ENCODE measurements around the gene DIAPH3.

The DIAPH3 gene

DNA sequence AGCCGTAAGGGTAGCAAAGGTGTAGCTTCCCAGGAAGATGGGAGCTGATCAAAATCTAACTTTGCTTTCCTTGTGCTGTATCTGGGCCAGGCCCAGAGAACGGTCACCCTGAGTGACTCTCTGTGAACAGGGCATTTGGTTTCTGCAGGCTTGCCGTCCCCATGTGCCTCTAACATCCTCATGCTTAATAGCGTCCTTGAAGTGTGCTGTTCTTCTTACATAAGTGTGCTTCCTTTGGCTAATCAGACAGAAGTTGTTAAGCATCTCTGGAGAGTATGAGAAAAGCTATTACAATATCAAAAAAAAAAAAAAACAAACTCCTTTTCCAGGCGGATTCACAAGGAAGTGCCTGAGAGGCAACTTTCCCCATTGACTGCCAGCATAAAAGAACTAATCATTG lies 503.7 kb downstream of the DIAPH3 start:
- WGBS, 2 donors (ENCODE audit: extremely low coverage in 2 of 2, insufficient read length in 2 of 2, insufficient replicate concordance in 1 of 2) = no CpG with 5 or more reads among the region's 5 CpGs
- Histone ChIP-seq H3K18ac (ENCODE audit: low read length) (no peak overlapping the region), H2BK5ac (ENCODE audit: low read length) (no peak overlapping the region), H3K14ac (ENCODE audit: low read length) (no peak overlapping the region), H3K4me2 (ENCODE audit: insufficient read depth, low read length, poor library complexity, severe bottlenecking) (no peak overlapping the region), H2AK5ac (ENCODE audit: low read depth, low read length) (no peak overlapping the region), H4K8ac (ENCODE audit: low read depth, low read length) (no peak overlapping the region), H3K9me3 (replicated peaks in 1 of 2; ENCODE audit: control insufficient read depth in 2 of 2, insufficient read depth in 1 of 2, low read depth in 1 of 2, low read length in 2 of 2) (peaks cover 0 to 5% of the 10 kb centered on the region in 2 donors), H3K4me1 (ENCODE audit: control insufficient read depth in 2 of 2, insufficient read depth in 1 of 2, low read depth in 1 of 2, low read length in 2 of 2) (peaks cover 0 to 8% of the 10 kb centered on the region in 2 donors), H2BK12ac (ENCODE audit: low read length) (no peak overlapping the region), H3K36me3 (replicated peaks in 1 of 2; ENCODE audit: control insufficient read depth in 2 of 2, insufficient read depth in 2 of 2, low read length in 2 of 2) (peaks cover 2 to 6% of the 10 kb centered on the region in 2 donors), H2BK120ac (ENCODE audit: low read depth, low read length) (no peak overlapping the region), H3K4me3 (ENCODE audit: low read length in 2 of 2) (no peak overlapping the region), H4K91ac (ENCODE audit: low read depth, low read length, poor library complexity) (no peak overlapping the region), H3K27ac (replicated peaks; ENCODE audit: low read length) (no peak overlapping the region), H3K9ac (ENCODE audit: low read depth, low read length, poor library complexity) (no peak overlapping the region), H2BK15ac (ENCODE audit: low read length) (no peak overlapping the region), H3K23ac (ENCODE audit: low read depth, low read length, poor library complexity) (no peak overlapping the region), H2AFZ (ENCODE audit: low read length) (no peak overlapping the region), H3K79me1 (ENCODE audit: low read depth, low read length) (no peaks in the 10 kb centered on the region), H3K27me3 (ENCODE audit: control insufficient read depth in 3 of 3, insufficient read depth in 3 of 3, low read depth in 1 of 3, low read length in 3 of 3) (no peaks in the 10 kb centered on the region), H3K4ac (ENCODE audit: low read length) (no peak overlapping the region)
- DNase-seq (ENCODE audit: low spot score) = no peak

GRCh38 chr13:59658738-59659330 lies 504.9 kb downstream of the DIAPH3 start:
- Histone ChIP-seq H3K27me3 (ENCODE audit: control insufficient read depth in 3 of 3, insufficient read depth in 3 of 3, low read depth in 1 of 3, low read length in 3 of 3) (no peaks in the 10 kb centered on the region), H3K79me1 (ENCODE audit: low read depth, low read length) (no peaks in the 10 kb centered on the region), H2BK120ac (ENCODE audit: low read depth, low read length) (no peak overlapping the region), H3K4me3 (ENCODE audit: low read length in 2 of 2) (no peak overlapping the region), H4K91ac (ENCODE audit: low read depth, low read length, poor library complexity) (no peak overlapping the region), H3K27ac (replicated peaks; ENCODE audit: low read length) (no peak overlapping the region), H2BK12ac (ENCODE audit: low read length) (no peak overlapping the region), H2BK5ac (ENCODE audit: low read length) (no peak overlapping the region), H2AK5ac (ENCODE audit: low read depth, low read length) (peak overlapping the region; percentile 30), H2AFZ (ENCODE audit: low read length) (no peak overlapping the region), H3K4me2 (ENCODE audit: insufficient read depth, low read length, poor library complexity, severe bottlenecking) (no peak overlapping the region), H4K8ac (ENCODE audit: low read depth, low read length) (no peak overlapping the region), H3K14ac (ENCODE audit: low read length) (no peak overlapping the region), H3K9me3 (replicated peaks in 1 of 2; ENCODE audit: control insufficient read depth in 2 of 2, insufficient read depth in 1 of 2, low read depth in 1 of 2, low read length in 2 of 2) (peaks cover 0 to 4% of the 10 kb centered on the region in 2 donors), H2BK15ac (ENCODE audit: low read length) (no peak overlapping the region), H3K23ac (ENCODE audit: low read depth, low read length, poor library complexity) (no peak overlapping the region), H3K9ac (ENCODE audit: low read depth, low read length, poor library complexity) (no peak overlapping the region), H3K36me3 (replicated peaks in 1 of 2; ENCODE audit: control insufficient read depth in 2 of 2, insufficient read depth in 2 of 2, low read length in 2 of 2) (peaks cover 0 to 1% of the 10 kb centered on the region in 2 donors), H3K4me1 (ENCODE audit: control insufficient read depth in 2 of 2, insufficient read depth in 1 of 2, low read depth in 1 of 2, low read length in 2 of 2) (peaks cover 0 to 8% of the 10 kb centered on the region in 2 donors), H3K4ac (ENCODE audit: low read length) (no peak overlapping the region), H3K18ac (ENCODE audit: low read length) (no peak overlapping the region)
- WGBS, 2 donors (ENCODE audit: extremely low coverage in 2 of 2, insufficient read length in 2 of 2, insufficient replicate concordance in 1 of 2) = no CpG with 5 or more reads among the region's 6 CpGs
- DNase-seq (ENCODE audit: low spot score) = no peak

DNA sequence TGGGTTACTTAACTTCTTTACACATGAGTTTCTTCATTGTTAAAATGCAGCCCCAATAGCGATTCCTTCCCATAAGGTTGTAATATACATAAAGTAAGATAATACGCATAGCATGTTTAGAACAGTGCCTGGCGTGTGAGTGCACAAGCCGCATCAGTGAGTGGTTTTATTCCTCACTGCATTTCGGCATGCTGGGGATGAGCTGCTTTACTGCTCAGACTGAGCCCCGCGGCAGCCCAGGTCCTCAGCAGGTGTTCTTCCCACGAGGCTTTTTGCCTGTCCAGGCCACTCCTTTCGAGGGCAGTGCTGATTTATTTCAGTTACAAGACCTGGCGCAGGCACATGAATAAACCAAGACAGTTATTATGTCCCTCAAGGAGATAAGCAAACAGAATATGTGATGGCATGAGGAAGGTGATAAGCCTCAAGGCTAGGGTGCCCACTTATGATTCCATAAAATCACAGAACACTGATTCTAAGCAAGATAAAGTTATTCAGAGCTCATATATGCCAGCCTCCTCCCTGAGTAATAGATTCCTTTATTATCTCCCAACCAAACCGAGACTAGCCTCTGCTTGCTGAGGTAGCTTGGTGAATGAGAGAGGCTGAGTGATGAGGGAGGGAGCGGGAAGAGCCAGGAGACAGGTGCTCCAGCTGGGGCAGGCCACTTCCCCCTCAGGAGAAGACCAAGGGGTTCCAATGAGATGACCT lies 505.5 kb downstream of the DIAPH3 start:
- Histone ChIP-seq H3K4ac (ENCODE audit: low read length) (no peak overlapping the region), H3K27ac (replicated peaks; ENCODE audit: low read length) (no peak overlapping the region), H3K27me3 (ENCODE audit: control insufficient read depth in 3 of 3, insufficient read depth in 3 of 3, low read depth in 1 of 3, low read length in 3 of 3) (no peaks in the 10 kb centered on the region), H2AFZ (ENCODE audit: low read length) (no peak overlapping the region), H2BK15ac (ENCODE audit: low read length) (no peak overlapping the region), H2BK5ac (ENCODE audit: low read length) (no peak overlapping the region), H3K4me1 (ENCODE audit: control insufficient read depth in 2 of 2, insufficient read depth in 1 of 2, low read depth in 1 of 2, low read length in 2 of 2) (peaks cover 0 to 8% of the 10 kb centered on the region in 2 donors), H3K23ac (ENCODE audit: low read depth, low read length, poor library complexity) (no peak overlapping the region), H3K79me1 (ENCODE audit: low read depth, low read length) (no peaks in the 10 kb centered on the region), H2AK5ac (ENCODE audit: low read depth, low read length) (no peak overlapping the region), H2BK12ac (ENCODE audit: low read length) (no peak overlapping the region), H3K4me2 (ENCODE audit: insufficient read depth, low read length, poor library complexity, severe bottlenecking) (no peak overlapping the region), H3K9me3 (replicated peaks in 1 of 2; ENCODE audit: control insufficient read depth in 2 of 2, insufficient read depth in 1 of 2, low read depth in 1 of 2, low read length in 2 of 2) (no peaks in the 10 kb centered on the region), H4K8ac (ENCODE audit: low read depth, low read length) (no peak overlapping the region), H4K91ac (ENCODE audit: low read depth, low read length, poor library complexity) (no peak overlapping the region), H3K9ac (ENCODE audit: low read depth, low read length, poor library complexity) (no peak overlapping the region), H2BK120ac (ENCODE audit: low read depth, low read length) (no peak overlapping the region), H3K14ac (ENCODE audit: low read length) (no peak overlapping the region), H3K4me3 (ENCODE audit: low read length in 2 of 2) (no peak overlapping the region), H3K36me3 (replicated peaks in 1 of 2; ENCODE audit: control insufficient read depth in 2 of 2, insufficient read depth in 2 of 2, low read length in 2 of 2) (no peaks in the 10 kb centered on the region), H3K18ac (ENCODE audit: low read length) (no peak overlapping the region)
- DNase-seq (ENCODE audit: low spot score) = no peak
- no CpG with 5 or more reads among the region's 12 CpGs for WGBS, 2 donors (ENCODE audit: extremely low coverage in 2 of 2, insufficient read length in 2 of 2, insufficient replicate concordance in 1 of 2)

GRCh38 chr13:59653916-59654315 lies 509.8 kb downstream of the DIAPH3 start:
- H2AK5ac ChIP-seq (ENCODE audit: low read depth, low read length) = no peak overlapping the region
- no peak overlapping the region for H2BK12ac ChIP-seq (ENCODE audit: low read length)
- no peaks in the 10 kb centered on the region for H3K79me1 ChIP-seq (ENCODE audit: low read depth, low read length)
- H3K4me2 ChIP-seq (ENCODE audit: insufficient read depth, low read length, poor library complexity, severe bottlenecking) = no peak overlapping the region
- H3K9me3 ChIP-seq (replicated peaks in 1 of 2; ENCODE audit: control insufficient read depth in 2 of 2, insufficient read depth in 1 of 2, low read depth in 1 of 2, low read length in 2 of 2) = peaks cover 0 to 1% of the 10 kb centered on the region in 2 donors
- no peak overlapping the region for H4K8ac ChIP-seq (ENCODE audit: low read depth, low read length)
- no peak overlapping the region for H3K18ac ChIP-seq (ENCODE audit: low read length)
- H2BK120ac ChIP-seq (ENCODE audit: low read depth, low read length) = no peak overlapping the region
- H3K27ac ChIP-seq (replicated peaks; ENCODE audit: low read length) = no peak overlapping the region
- peaks cover 0 to 4% of the 10 kb centered on the region in 2 donors for H3K4me1 ChIP-seq (ENCODE audit: control insufficient read depth in 2 of 2, insufficient read depth in 1 of 2, low read depth in 1 of 2, low read length in 2 of 2)
- peak overlapping the region; percentile 24 for H2AFZ ChIP-seq (ENCODE audit: low read length)
- no peaks in the 10 kb centered on the region for H3K27me3 ChIP-seq (ENCODE audit: control insufficient read depth in 3 of 3, insufficient read depth in 3 of 3, low read depth in 1 of 3, low read length in 3 of 3)
- no peak overlapping the region for H3K23ac ChIP-seq (ENCODE audit: low read depth, low read length, poor library complexity)
- H3K14ac ChIP-seq (ENCODE audit: low read length) = no peak overlapping the region
- DNase-seq (ENCODE audit: low spot score) = no peak
- H3K4ac ChIP-seq (ENCODE audit: low read length) = no peak overlapping the region
- H4K91ac ChIP-seq (ENCODE audit: low read depth, low read length, poor library complexity) = no peak overlapping the region
- H2BK5ac ChIP-seq (ENCODE audit: low read length) = no peak overlapping the region
- no peak overlapping the region for H3K9ac ChIP-seq (ENCODE audit: low read depth, low read length, poor library complexity)
- H3K36me3 ChIP-seq (replicated peaks in 1 of 2; ENCODE audit: control insufficient read depth in 2 of 2, insufficient read depth in 2 of 2, low read length in 2 of 2) = no peaks in the 10 kb centered on the region
- no CpG with 5 or more reads among the region's 2 CpGs for WGBS, 2 donors (ENCODE audit: extremely low coverage in 2 of 2, insufficient read length in 2 of 2, insufficient replicate concordance in 1 of 2)
- H2BK15ac ChIP-seq (ENCODE audit: low read length) = no peak overlapping the region
- no peak overlapping the region for H3K4me3 ChIP-seq (ENCODE audit: low read length in 2 of 2)
